DMS153 treated with DMSO at 0.1 percent for 48 hours (cell line): ENCODE measurements around the gene NPEPL1.

ENCODE experiments used
- DNase-seq: peaks from one replicate; lab custom pipeline; 2025; ENCODE audit not compliant: unreplicated experiment; lab: John Stamatoyannopoulos, UW

NPEPL1 gene

DNA sequence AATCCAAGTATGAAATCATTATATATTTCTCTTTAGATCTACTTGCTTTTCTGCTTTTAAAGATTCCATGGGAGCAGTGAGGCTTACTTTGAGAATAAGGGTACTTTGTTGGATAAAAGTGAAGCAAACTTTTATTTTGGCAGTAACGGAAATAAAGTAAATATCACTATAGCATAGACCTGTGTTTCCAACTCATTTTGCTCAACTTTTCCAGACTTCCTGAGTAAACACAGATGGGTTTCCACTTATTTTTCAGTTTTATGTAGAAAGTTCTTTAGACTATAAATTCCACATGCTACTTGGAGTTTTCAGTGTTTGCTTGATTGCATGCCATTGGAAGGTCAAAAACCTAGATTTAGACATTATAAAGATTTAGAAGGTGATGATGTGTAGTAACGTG is 35.3 kb upstream of the NPEPL1 start:
- DNase-seq: no peak

DNA sequence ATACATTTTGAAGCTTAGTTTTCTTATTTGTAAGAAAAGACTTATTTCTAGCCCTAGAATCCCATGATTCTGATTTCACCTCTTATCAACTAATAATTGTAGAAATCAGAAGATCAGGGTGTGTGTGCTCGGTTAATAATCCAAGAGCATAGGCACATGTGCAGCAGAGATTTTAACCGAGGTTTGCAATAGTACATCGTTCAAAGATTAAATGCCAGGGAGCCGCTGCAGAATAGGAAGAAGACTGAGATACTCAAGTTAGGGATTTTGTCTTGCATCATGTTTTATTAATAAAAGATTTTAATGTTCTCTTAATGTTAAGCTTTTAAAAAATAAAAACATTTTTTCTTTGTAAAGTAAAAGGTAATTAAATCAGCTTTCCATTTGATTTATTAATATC is 34.6 kb upstream of the NPEPL1 start:
- no peak for DNase-seq

DNA sequence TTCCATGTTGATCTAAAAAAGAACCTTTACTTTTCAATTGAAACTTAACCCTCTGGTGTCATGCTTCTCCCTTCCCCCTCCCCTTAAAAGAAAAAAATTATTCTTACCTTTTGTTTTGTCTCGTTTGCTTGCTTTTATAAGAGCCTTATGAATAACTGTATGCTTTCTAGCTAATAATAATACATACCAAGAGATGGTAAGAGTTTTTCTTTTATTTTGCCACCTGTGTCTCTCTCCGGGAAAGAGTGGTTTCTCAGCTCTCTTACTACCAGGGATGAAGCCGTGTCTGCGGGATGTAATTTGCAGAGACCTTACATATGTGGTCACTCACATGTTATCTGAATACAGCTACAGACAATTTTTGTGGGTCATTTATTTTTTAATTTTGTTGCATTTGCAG is 33.8 kb upstream of the NPEPL1 start:
- DNase-seq: no peak

DNA sequence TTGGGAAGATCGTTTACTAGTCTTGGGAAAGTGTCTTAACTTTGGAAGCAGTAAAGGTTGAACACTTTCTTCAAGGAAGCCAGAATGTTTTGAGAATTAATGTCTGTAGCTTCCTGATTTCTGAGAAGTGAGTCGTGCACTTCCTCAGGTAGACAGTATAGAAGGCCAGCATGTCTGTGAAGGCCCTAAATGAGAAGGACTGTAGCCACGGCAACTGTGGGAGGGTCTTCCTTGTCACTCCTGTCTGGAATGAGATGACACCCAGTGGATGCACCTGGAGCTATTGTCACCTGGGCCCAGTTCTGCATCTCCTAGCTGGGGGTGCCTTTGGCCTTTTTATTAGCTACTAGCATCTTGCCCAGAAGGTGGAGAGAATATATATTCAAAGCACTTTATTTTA is 32.8 kb upstream of the NPEPL1 start:
- no peak for DNase-seq

DNA sequence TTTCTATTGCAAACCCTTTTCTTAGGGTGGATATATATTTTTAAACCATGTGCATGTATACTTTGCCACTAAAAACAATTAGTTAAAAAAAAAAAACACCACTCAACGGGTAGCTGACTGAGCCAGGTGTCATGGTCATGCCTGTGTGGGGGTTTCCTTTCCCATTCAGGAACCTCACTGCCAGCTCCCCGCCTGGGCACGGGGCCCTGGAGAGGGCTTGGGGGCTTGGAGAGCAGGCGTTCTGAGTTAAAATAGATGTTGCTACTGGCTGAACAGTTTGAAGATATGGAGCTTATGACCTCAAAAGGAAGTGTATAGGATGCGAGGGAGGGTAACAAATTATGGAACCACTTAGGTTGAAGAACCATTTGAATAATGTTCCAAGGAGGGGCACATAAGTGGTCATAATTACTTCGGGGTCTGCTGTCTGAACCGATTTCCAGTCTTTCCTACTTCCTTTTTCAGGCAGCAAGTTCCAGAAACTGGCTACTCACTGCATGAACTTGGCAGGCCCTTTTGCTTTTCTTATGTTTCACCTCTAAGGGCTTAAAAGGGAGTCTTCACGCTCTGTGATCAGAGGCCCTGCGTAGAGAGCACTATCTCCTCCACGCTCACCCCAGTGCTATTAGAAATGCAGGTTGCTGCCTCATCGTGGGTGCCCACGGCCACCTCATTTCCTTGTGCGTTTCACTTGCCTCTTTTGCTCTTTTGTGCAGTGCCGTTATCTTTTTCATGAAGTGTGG is 31.6 kb upstream of the NPEPL1 start:
- DNase-seq: no peak

DNA sequence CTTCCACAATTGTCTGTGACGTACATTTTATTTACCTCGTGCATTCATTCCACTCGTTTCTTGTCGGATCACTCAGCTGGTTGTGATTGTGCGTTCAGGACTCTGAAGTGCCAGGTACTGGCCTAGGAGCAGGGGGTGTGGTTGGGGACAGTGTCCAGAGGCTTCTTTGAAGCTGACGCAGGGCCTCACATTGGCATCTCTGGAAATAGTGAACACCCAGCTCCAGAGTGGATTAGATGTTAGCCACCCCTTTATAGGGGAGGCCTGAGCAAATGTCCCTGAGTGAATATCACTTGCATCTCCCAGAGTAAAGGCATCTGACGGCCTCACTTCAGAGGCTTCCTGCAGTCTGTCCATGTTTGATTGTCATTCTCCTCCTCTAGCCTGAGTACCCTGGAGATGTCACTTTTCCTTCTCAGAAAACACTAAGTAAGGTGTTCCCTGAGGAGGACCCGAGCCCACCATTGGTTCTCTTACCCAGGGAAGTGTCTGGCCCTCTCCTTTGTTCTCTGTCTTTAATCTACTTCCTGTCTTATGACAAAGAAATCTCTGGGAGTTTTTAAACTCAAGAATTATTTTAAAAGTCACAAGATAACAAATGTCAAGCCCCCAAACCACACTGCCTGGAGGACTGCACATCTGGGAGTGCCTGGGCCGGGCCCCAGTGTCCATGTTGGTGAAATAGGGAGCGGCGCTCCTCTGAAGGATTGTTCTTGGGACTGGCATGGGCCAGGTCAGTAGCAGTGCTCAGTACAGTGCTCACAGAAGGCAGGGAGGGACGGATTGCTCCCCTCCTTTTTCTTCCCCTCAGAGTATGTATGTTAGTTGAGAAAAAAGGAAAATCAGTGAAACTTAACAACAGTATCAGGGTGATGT is 30.8 kb upstream of the NPEPL1 start:
- DNase-seq: no peak

DNA sequence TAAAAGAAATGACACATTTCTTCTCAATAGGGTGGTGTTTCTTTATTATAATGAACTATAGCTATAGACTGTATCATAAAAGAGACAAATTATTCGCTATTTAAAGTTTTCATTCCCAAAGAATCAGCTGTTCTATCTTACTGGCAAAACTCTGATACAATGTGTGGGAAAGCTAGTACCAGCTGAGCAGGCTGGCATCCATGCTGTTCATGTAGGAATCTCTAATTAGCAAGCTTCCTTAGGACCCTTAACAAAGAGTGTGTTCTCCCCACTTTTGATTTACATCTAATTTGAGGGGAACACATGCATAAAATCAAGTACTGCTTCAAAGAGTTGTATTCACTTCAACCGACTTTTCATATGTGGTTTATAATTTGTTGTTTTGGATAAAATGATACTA is 28.3 kb upstream of the NPEPL1 start:
- DNase-seq: no peak

DNA sequence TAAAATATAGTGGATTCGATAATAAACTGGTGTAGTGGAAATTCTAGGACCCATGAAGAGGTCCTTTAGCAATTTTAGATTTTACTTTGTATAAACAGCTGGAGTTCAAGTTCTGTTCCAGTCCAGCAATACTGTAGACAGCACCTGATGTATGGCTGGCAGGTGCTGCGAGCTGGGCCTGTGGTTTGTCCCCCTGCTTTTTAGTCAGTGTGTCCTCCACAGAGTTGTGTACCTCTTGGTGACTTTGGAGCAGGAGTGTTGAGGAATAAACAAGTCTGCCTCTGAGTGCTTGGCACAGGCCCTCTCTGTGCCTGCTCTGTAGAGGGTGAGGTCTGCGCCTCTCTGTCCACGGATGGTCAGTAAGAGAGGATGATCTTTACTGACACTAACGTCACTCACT is 27.7 kb upstream of the NPEPL1 start:
- no peak for DNase-seq

DNA sequence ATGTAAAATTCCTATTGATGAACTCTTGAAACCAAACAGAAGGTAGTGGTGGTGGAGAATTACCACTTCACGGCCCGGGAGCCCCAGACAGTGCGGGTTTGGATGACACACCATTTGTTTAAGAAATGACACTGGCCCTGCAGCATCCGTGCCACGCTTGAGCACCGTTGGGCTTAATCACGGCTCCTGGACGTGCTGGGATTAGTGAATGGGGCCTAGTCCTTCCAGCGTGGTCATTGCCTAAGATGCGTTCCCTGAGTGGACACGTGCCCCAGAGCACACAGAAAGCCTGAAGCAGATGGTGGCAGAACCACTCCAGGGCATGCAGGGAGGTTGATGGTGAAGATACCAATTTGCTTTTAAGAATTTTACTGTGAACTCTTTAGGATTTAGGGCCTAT is 27.0 kb upstream of the NPEPL1 start:
- DNase-seq: no peak

GRCh38 chr20:58666702-58667101 is 25.9 kb upstream of the NPEPL1 start:
- DNase-seq: no peak

DNA sequence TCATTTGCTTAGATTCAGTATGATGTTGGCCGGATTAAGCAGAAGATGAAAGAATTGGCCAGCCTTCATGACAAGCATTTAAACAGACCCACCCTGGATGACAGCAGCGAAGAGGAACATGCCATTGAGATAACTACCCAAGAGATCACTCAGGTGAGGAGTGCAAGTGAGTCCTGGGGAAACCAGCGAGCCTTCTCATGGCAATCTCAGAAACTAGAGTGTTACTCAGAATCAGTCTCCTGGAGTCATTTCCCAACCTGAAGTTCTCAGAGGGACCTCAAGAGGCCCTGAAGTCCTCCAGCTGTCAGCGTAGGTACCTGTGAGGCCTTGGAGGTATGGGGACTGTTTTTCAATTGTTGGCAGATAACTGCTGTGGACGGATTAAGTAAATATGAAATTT is 24.6 kb upstream of the NPEPL1 start:
- DNase-seq: no peak

GRCh38 chr20:58668901-58669286 is 23.7 kb upstream of the NPEPL1 start:
- no peak for DNase-seq

DNA sequence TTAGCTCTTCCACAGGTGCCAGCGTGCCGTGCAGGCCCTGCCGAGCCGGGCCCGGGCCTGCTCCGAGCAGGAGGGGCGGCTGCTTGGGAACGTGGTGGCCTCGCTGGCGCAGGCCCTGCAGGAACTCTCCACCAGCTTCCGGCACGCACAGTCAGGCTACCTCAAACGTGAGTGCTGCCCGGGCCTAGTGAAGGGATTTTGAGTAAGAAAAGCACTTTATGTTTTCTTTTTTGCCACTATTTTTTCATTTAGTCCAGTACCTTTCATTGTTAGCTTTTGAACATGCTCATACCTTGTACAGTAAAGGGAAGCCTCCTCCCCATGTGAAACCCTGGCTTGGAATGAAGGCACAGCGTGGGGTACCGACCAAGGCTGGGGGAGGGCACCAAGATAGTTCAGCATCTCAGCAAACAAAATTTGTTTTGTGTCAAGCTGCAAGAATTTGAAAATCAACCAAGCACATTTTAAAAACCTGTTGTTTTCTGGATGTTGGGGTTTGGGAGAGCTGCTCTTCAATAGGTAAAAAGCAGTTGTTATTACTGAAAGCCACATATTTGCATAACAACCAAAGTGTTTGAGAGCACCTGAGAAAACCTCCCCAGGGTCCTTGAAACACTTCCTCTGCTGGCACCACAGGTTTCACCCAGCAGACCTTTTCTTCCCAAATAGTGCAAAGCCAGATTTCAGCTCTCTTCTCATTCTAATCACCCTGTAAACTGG is 23.2 kb upstream of the NPEPL1 start:
- no peak for DNase-seq

DNA sequence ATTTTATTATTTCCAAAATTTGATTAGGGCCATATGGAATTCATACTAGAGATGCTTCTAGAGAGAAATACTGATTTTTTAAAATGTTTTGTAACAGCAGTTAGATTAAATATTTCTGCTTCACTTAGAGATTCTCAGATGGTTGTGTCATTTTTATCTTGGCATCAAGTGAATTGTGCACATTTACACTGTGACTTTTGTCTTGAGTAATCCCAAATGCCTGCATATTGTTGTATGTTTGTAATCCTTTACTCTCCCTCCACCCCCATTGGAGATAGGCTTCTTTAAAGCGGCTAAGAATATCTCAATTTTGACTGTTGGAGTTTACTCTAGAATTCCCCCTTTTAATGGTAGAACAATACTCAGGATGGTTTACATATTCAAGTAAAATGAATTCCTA is 22.5 kb upstream of the NPEPL1 start:
- no peak for DNase-seq

GRCh38 chr20:58670659-58671058 is 21.9 kb upstream of the NPEPL1 start:
- no peak for DNase-seq

GRCh38 chr20:58673119-58673518 is 19.5 kb upstream of the NPEPL1 start:
- DNase-seq: no peak

- no peak for DNase-seq
Observed at GRCh38 chr20:58675146-58675584, 17.4 kb upstream of the NPEPL1 start.

GRCh38 chr20:58675641-58676040 is 17.0 kb upstream of the NPEPL1 start:
- no peak for DNase-seq

DNA sequence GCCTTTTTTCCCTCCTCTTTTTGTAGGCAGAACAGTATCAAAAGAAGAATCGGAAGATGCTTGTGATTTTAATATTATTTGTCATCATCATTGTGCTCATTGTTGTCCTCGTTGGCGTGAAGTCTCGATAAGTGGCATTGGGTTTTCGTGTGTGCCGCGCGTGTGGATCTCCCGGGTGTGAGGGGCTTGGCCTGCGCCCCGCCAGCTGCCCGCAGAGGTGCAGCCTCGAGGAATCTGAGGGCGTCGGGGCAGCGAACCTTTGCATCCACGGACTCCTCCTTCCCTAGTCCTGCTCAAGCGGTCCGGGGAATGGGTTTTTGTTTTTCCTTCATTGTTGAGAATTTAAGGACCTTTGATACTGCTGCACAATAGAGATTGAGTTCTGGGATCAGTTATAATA is 16.4 kb upstream of the NPEPL1 start:
- no peak for DNase-seq

GRCh38 chr20:58677079-58677604 is 15.5 kb upstream of the NPEPL1 start:
- DNase-seq: no peak

- DNase-seq: no peak
Observed at GRCh38 chr20:58677808-58678207, 14.8 kb upstream of the NPEPL1 start.

DNA sequence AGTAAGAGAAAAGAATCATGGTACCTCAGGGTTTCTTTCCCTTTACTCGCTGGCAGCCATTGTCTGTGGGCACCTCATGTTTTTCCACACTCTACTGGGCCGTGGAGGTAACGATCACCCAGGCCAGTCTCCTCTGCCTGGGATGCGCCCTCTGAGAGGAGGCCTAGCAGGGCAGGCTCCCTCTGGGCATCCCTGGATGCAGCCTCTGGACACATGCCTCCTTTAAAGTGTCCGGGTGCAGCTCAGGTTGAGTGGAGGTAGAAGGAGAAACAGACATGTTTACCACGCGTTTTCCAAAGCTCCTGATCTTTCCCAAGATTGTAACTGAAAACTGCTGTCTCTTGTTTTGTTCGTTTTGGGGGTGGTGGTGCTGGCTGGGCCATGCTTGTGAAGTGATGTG is 13.8 kb upstream of the NPEPL1 start:
- DNase-seq: no peak
